Ishikawa (cell line): ENCODE measurements around the gene CPM.

Source experiments
- CEBPB ChIP-seq: IDR thresholded peaks from 2 replicates; pipeline ENCODE4 v1.6.1; 2012
- EP300 ChIP-seq: IDR thresholded peaks from 2 replicates; pipeline ENCODE4 v1.6.1; 2012; ENCODE audit warnings: borderline replicate concordance
- FOXM1 ChIP-seq: IDR thresholded peaks from 2 replicates; pipeline ENCODE4 v1.6.1; 2012; ENCODE audit warnings: low read depth, borderline replicate concordance
- NFIC ChIP-seq: IDR thresholded peaks from 2 replicates; pipeline ENCODE4 v1.6.1; 2012
- RAD21 ChIP-seq: IDR thresholded peaks from 2 replicates; pipeline ENCODE4 v1.6.1; 2012; ENCODE audit warnings: low read depth
- REST ChIP-seq: IDR thresholded peaks from 2 replicates; pipeline ENCODE4 v1.6.1; 2012; ENCODE audit warnings: low read depth, mild to moderate bottlenecking
- TAF1 ChIP-seq: IDR thresholded peaks from 2 replicates; pipeline ENCODE4 v1.6.1; 2012; ENCODE audit warnings: low read depth, mild to moderate bottlenecking
- YY1 ChIP-seq: IDR thresholded peaks from 2 replicates; pipeline ENCODE4 v1.6.1; 2012; ENCODE audit warnings: low read depth
- TF ChIP-seq, protein P1 (sequence below): IDR thresholded peaks from 2 replicates; pipeline ENCODE4 v1.6.1; 2012

DNA sequence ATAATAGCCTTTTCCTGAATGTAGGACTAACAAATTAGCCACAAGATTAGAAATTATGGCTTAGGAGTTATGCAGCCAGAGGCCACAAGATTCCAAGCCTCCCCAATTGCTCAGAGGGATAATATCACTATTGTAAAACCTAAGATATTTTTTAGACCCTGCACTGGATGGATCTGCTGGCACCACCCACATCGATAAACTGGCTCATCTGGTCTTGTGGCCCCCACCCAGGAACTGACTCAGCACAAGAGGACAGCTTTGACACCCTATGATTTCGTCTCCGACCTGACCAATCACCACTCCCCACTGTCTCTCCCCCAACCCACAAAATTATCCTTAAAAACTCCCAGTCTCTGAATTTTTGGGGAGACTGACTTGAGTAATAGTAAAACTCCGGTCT is 54.7 kb downstream of the CPM start:
- no peak for TF ChIP-seq TAF1
- no peak for TF ChIP-seq NFIC
- TF ChIP-seq RAD21, result no peak
- TF ChIP-seq EP300, result no peak
- TF ChIP-seq CEBPB, result no peak
- TF ChIP-seq YY1, result no peak
- TF ChIP-seq, protein P1, sequence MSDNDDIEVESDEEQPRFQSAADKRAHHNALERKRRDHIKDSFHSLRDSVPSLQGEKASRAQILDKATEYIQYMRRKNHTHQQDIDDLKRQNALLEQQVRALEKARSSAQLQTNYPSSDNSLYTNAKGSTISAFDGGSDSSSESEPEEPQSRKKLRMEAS, result no peak
- TF ChIP-seq FOXM1, result no peak
- no peak for TF ChIP-seq REST
